Measurements from ENCODE around the gene CNOT9. TPM values are rescaled to one million over a fixed set of nuclear protein-coding genes. Genes with fewer than 3 reads are reported as not detected.
A peak's percentile ranks its signal among the peaks of the same experiment; 100 is the strongest.

Gene CNOT9
- total and polyA plus RNA-seq, 10 of the 15 experiments (the other 5 are each of a cell fraction or from before 2014, with no cell fraction given), result 51.0 to 172 (median 98.2) TPM

GRCh38 chr2:218557941-218558340 is 10.7 kb upstream of the CNOT9 start:
- Histone ChIP-seq H3K36me3 (ENCODE audit: control insufficient read depth in 2 of 2, insufficient read depth in 2 of 2, low read length in 1 of 2) (peaks cover 3 to 12% of the 10 kb centered on the region in 2 experiments), H2AFZ (ENCODE audit: control insufficient read depth, low read depth, low read length) (no peak overlapping the region), H3K9me3 (replicated peaks; ENCODE audit: control insufficient read depth, insufficient read depth, low read length) (no peaks in the 10 kb centered on the region; the same call in 2 of the 3 replicates), H3K27me3 (replicated peaks in 1 of 2; ENCODE audit: control insufficient read depth in 2 of 2, insufficient read depth in 2 of 2, low read length in 1 of 2) (no peaks in the 10 kb centered on the region), H3K79me2 (ENCODE audit: control insufficient read depth, insufficient read depth, low read length) (peaks cover 4% of the 10 kb centered on the region; the same call in 1 of the 2 replicates), H3K27ac (ENCODE audit: control insufficient read depth, insufficient read depth) (no peak overlapping the region), H3K4me3 (no peak overlapping the region), H3K9ac (ENCODE audit: control insufficient read depth, insufficient read depth, low read length) (no peak overlapping the region), H3K4me1 (ENCODE audit: control insufficient read depth, insufficient read depth, low read length) (no peaks in the 10 kb centered on the region), H4K20me1 (ENCODE audit: control insufficient read depth, insufficient read depth) (no peaks in the 10 kb centered on the region), H3K4me2 (ENCODE audit: control insufficient read depth, insufficient read depth) (no peak overlapping the region)
- 27% methylated on average over 2 of the region's 2 CpGs for WGBS (ENCODE audit: insufficient coverage, insufficient replicate concordance, low lambda C conversion rate, missing lambda C conversion rate)
- ChIA-PET POLR2A (interaction anchor here (0.6 to 2.0 kb wide), 5 partner anchors 8 to 672 kb away, joined by 3 to 8 read pairs (median 4); partner anchors contain the start of gene USP37), RAD21 (ENCODE audit: unreplicated experiment) (interaction anchor here (0.8 kb wide), 1 partner anchor 11 kb away, joined by 3 read pairs; no protein-coding TSS in a partner anchor), CTCF (interaction anchor here (0.8 to 0.9 kb wide), 2 partner anchors 10 kb away, joined by 3 read pairs; partner anchors contain the start of gene USP37), SMC1A (ENCODE audit: uncharacterized antibody, unreplicated experiment) (interaction anchor here (0.8 to 1.0 kb wide), 3 partner anchors 13 to 20 kb away, joined by 3 read pairs; no protein-coding TSS in a partner anchor)
- TF ChIP-seq USF1 (IDR thresholded peaks at IDR 0.05; ENCODE audit: borderline replicate concordance, extremely low read length, insufficient read depth, low read depth, low read length), result no peak
- TF ChIP-seq SREBF1 (IDR thresholded peaks at IDR 0.05; ENCODE audit: low read length), result no peak
- TF ChIP-seq POU2F2 (IDR thresholded peaks at IDR 0.05; ENCODE audit: borderline replicate concordance, low read depth, low read length), result no peak
- no peak for TF ChIP-seq NR2C1 (IDR thresholded peaks at IDR 0.05)
- intact Hi-C loops (cut with micrococcal nuclease; ENCODE audit: unreplicated experiment) (no loop called here), in situ Hi-C loops (cut with MboI) (no loop called here)
- no TSS peak for BruUV-seq (replicated peaks)
- FAIRE-seq, result no peak
- no peak for ATAC-seq
- no peak for DNase-seq (ENCODE audit: low read depth, low spot score)

- Histone ChIP-seq H3K4me1 (ENCODE audit: control insufficient read depth, insufficient read depth, low read length) (no peaks in the 10 kb centered on the region), H4K20me1 (ENCODE audit: control insufficient read depth, insufficient read depth) (no peaks in the 10 kb centered on the region), H3K27me3 (replicated peaks in 1 of 2; ENCODE audit: control insufficient read depth in 2 of 2, insufficient read depth in 2 of 2, low read length in 1 of 2) (no peaks in the 10 kb centered on the region), H3K36me3 (ENCODE audit: control insufficient read depth in 2 of 2, insufficient read depth in 2 of 2, low read length in 1 of 2) (peaks cover 2 to 7% of the 10 kb centered on the region in 2 experiments), H2AFZ (ENCODE audit: control insufficient read depth, low read depth, low read length) (no peak overlapping the region), H3K9ac (ENCODE audit: control insufficient read depth, insufficient read depth, low read length) (no peak overlapping the region), H3K4me2 (ENCODE audit: control insufficient read depth, insufficient read depth) (no peak overlapping the region), H3K4me3 (no peak overlapping the region), H3K9me3 (replicated peaks; ENCODE audit: control insufficient read depth, insufficient read depth, low read length) (no peaks in the 10 kb centered on the region), H3K27ac (ENCODE audit: control insufficient read depth, insufficient read depth) (no peak overlapping the region), H3K79me2 (ENCODE audit: control insufficient read depth, insufficient read depth, low read length) (peaks cover 9% of the 10 kb centered on the region)
- in situ Hi-C loops (cut with MboI), result no loop called here
- FAIRE-seq, result no peak
- POLR2A ChIA-PET, result interaction anchor here (0.6 to 2.0 kb wide), 2 partner anchors 9 to 52 kb away, joined by 3 to 4 read pairs; partner anchors contain the start of gene USP37
- intact Hi-C loops (cut with micrococcal nuclease; ENCODE audit: unreplicated experiment), result no loop called here
- RAD21 ChIA-PET (ENCODE audit: unreplicated experiment), result no interaction called here
- CTCF ChIA-PET, result interaction anchor here (0.7 kb wide), 1 partner anchor 12 kb away, joined by 3 read pairs; no protein-coding TSS in a partner anchor
- DNase-seq (ENCODE audit: low read depth, low spot score), result no peak
- TF ChIP-seq JUNB (IDR thresholded peaks at IDR 0.05) (no peak), ZNF274 (IDR thresholded peaks at IDR 0.05; ENCODE audit: insufficient read depth, insufficient read length) (no peak), PAX5 (IDR thresholded peaks at IDR 0.05; ENCODE audit: borderline replicate concordance, low read depth, low read length) (no peak), MYB (IDR thresholded peaks at IDR 0.05; ENCODE audit: borderline replicate concordance, low read depth, low read length) (no peak), USF1 (IDR thresholded peaks at IDR 0.05; ENCODE audit: borderline replicate concordance, extremely low read length, insufficient read depth, low read depth, low read length) (no peak), HDGF (IDR thresholded peaks at IDR 0.05) (no peak), NKRF (conservative IDR thresholded peaks at IDR 0.05) (no peak), MXI1 (IDR thresholded peaks at IDR 0.05; ENCODE audit: low read depth, low read length) (no peak), IKZF1 (conservative IDR thresholded peaks at IDR 0.05) (no peak)
- BruUV-seq (replicated peaks), result no TSS peak
- peak; percentile 38; the same call in 1 of the 3 replicates for ATAC-seq
- 93% methylated on average over 3 of the region's 3 CpGs for WGBS (ENCODE audit: insufficient coverage, insufficient replicate concordance, low lambda C conversion rate, missing lambda C conversion rate)
- SMC1A ChIA-PET (ENCODE audit: uncharacterized antibody, unreplicated experiment), result no interaction called here
These were observed 9.7 kb upstream of the CNOT9 start for GRCh38 chr2:218558986-218559385.

All from GM12878 (cell line).